DLD1 (cell line): Measurements from ENCODE around the gene DCDC1.

Experiments used
- in situ Hi-C: cut with HindIII; loops from 2 replicates; pipeline ENCODE4 v1.10.0; 2017; ENCODE audit warnings: low sequenced_read_pairs

Gene DCDC1

GRCh38 chr11:30919389-30920152, 450.0 kb downstream of the DCDC1 start:
- in situ Hi-C loops: no loop called here

GRCh38 chr11:30917859-30918478, 451.6 kb downstream of the DCDC1 start:
- in situ Hi-C loops: no loop called here

- in situ Hi-C loops: no loop called here
These were observed 452.3 kb downstream of the DCDC1 start for GRCh38 chr11:30917266-30917665.

- in situ Hi-C loops: no loop called here
These were observed 452.8 kb downstream of the DCDC1 start for GRCh38 chr11:30916764-30917163.

GRCh38 chr11:30914143-30914762, 455.3 kb downstream of the DCDC1 start:
- in situ Hi-C loops: no loop called here

GRCh38 chr11:30911247-30911646, 458.3 kb downstream of the DCDC1 start:
- in situ Hi-C loops: no loop called here

- in situ Hi-C loops: no loop called here
These were observed 460.7 kb downstream of the DCDC1 start for GRCh38 chr11:30908857-30909256.

- in situ Hi-C loops: no loop called here
These were observed 461.3 kb downstream of the DCDC1 start for GRCh38 chr11:30908272-30908671.

- in situ Hi-C loops: no loop called here
These were observed 466.6 kb downstream of the DCDC1 start for GRCh38 chr11:30902929-30903328.

- in situ Hi-C loops: no loop called here
These were observed 474.5 kb downstream of the DCDC1 start for GRCh38 chr11:30895046-30895445.

GRCh38 chr11:30893318-30893717, 476.2 kb downstream of the DCDC1 start:
- in situ Hi-C loops: no loop called here

- in situ Hi-C loops: no loop called here
These were observed 480.3 kb downstream of the DCDC1 start for GRCh38 chr11:30889143-30889794.

- in situ Hi-C loops: no loop called here
These were observed 490.1 kb downstream of the DCDC1 start for GRCh38 chr11:30879322-30880005.

GRCh38 chr11:30878400-30878799, 491.1 kb downstream of the DCDC1 start:
- in situ Hi-C loops: no loop called here

- in situ Hi-C loops: no loop called here
These were observed 492.7 kb downstream of the DCDC1 start for GRCh38 chr11:30876663-30877396.

- in situ Hi-C loops: no loop called here
These were observed 493.3 kb downstream of the DCDC1 start for GRCh38 chr11:30876228-30876627.

GRCh38 chr11:30875806-30876205, 493.7 kb downstream of the DCDC1 start:
- in situ Hi-C loops: no loop called here

- in situ Hi-C loops: no loop called here
These were observed 495.5 kb downstream of the DCDC1 start for GRCh38 chr11:30873924-30874610.

- in situ Hi-C loops: no loop called here
These were observed 500.9 kb downstream of the DCDC1 start for GRCh38 chr11:30868626-30869081.

- in situ Hi-C loops: no loop called here
These were observed 506.3 kb downstream of the DCDC1 start for GRCh38 chr11:30863209-30863608.
